Measurements from ENCODE around the gene CALB2.
"Not testable (repeated sequence)": the region's sequence is repeated elsewhere in the genome, so short reads cannot be mapped to it uniquely, and the experiment has no call there.

CALB2 gene

GRCh38 chr16:71352963-71353460 is 5.5 kb upstream of the CALB2 start:
- DNase-seq (ENCODE audit: low spot score) = no peak

- no peak for DNase-seq (ENCODE audit: low spot score)
Measured at GRCh38 chr16:71353736-71354135, 4.8 kb upstream of the CALB2 start.

- DNase-seq (ENCODE audit: low spot score) = no peak
Measured at GRCh38 chr16:71354156-71354555, 4.4 kb upstream of the CALB2 start.

GRCh38 chr16:71356051-71356740 is 2.3 kb upstream of the CALB2 start:
- no peak for DNase-seq (ENCODE audit: low spot score)

- DNase-seq (ENCODE audit: low spot score) = not testable (repeated sequence)
Measured at GRCh38 chr16:71356936-71357335, 1.6 kb upstream of the CALB2 start.

GRCh38 chr16:71357681-71358080 is 842 bp upstream of the CALB2 start:
- DNase-seq (ENCODE audit: low spot score) = no peak

GRCh38 chr16:71359431-71359830 is 908 bp downstream of the CALB2 start:
- no peak for DNase-seq (ENCODE audit: low spot score)

GRCh38 chr16:71360378-71360777 is 1.9 kb downstream of the CALB2 start:
- peak; percentile 66 for DNase-seq (ENCODE audit: low spot score)

GRCh38 chr16:71364133-71364681 is 5.7 kb downstream of the CALB2 start:
- DNase-seq (ENCODE audit: low spot score) = no peak

GRCh38 chr16:71365021-71365420 is 6.5 kb downstream of the CALB2 start:
- no peak for DNase-seq (ENCODE audit: low spot score)

GRCh38 chr16:71367241-71367976 is 8.9 kb downstream of the CALB2 start:
- DNase-seq (ENCODE audit: low spot score) = peak; percentile 27

GRCh38 chr16:71368958-71369357 is 10.4 kb downstream of the CALB2 start:
- no peak for DNase-seq (ENCODE audit: low spot score)

GRCh38 chr16:71369494-71369893 is 11.0 kb downstream of the CALB2 start:
- DNase-seq (ENCODE audit: low spot score) = no peak

- DNase-seq (ENCODE audit: low spot score) = no peak
Measured at GRCh38 chr16:71371237-71371636, 12.7 kb downstream of the CALB2 start.

GRCh38 chr16:71373073-71373472 is 14.6 kb downstream of the CALB2 start:
- DNase-seq (ENCODE audit: low spot score) = no peak

GRCh38 chr16:71376465-71377157 is 18.1 kb downstream of the CALB2 start:
- no peak for DNase-seq (ENCODE audit: low spot score)

GRCh38 chr16:71379711-71380110 is 21.2 kb downstream of the CALB2 start:
- DNase-seq (ENCODE audit: low spot score) = no peak

GRCh38 chr16:71380831-71381230 is 22.3 kb downstream of the CALB2 start:
- no peak for DNase-seq (ENCODE audit: low spot score)

GRCh38 chr16:71383054-71383773 is 24.7 kb downstream of the CALB2 start:
- DNase-seq (ENCODE audit: low spot score) = no peak

- DNase-seq (ENCODE audit: low spot score) = no peak
Measured at GRCh38 chr16:71384073-71384724, 25.7 kb downstream of the CALB2 start.
